NB4 (cell line): ENCODE measurements around the gene NOL3.

Experiments
- MAX ChIP-seq: IDR thresholded peaks from 2 replicates; pipeline ENCODE4 v1.6.1; 2011; ENCODE audit warnings: low read depth, low read length
- MYC ChIP-seq: IDR thresholded peaks from 2 replicates; pipeline ENCODE4 v1.6.1; 2011; ENCODE audit warnings: low read depth, low read length
- POLR2A ChIP-seq: IDR thresholded peaks from 2 replicates; pipeline ENCODE4 v1.6.1; 2011; ENCODE audit warnings: mild to moderate bottlenecking; ENCODE audit not compliant: insufficient read length; ENCODE audit errors: extremely low read depth
- TF ChIP-seq, protein P1 (sequence below): IDR thresholded peaks from one replicate; pipeline ENCODE4 v1.5.1; 2012; ENCODE audit warnings: low read depth, low read length

- TF ChIP-seq, protein P1, sequence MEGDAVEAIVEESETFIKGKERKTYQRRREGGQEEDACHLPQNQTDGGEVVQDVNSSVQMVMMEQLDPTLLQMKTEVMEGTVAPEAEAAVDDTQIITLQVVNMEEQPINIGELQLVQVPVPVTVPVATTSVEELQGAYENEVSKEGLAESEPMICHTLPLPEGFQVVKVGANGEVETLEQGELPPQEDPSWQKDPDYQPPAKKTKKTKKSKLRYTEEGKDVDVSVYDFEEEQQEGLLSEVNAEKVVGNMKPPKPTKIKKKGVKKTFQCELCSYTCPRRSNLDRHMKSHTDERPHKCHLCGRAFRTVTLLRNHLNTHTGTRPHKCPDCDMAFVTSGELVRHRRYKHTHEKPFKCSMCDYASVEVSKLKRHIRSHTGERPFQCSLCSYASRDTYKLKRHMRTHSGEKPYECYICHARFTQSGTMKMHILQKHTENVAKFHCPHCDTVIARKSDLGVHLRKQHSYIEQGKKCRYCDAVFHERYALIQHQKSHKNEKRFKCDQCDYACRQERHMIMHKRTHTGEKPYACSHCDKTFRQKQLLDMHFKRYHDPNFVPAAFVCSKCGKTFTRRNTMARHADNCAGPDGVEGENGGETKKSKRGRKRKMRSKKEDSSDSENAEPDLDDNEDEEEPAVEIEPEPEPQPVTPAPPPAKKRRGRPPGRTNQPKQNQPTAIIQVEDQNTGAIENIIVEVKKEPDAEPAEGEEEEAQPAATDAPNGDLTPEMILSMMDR: no peak
- no peak for TF ChIP-seq MAX
- no peak for TF ChIP-seq POLR2A
- no peak for TF ChIP-seq MYC
Measured at GRCh38 chr16:67164599-67165061, 5.7 kb upstream of the NOL3 start, which contains the start of gene HSF4.
